Upper lobe of right lung (tissue), 1 donor: ENCODE results near the gene LCN1. TPM values are rescaled to one million over a fixed set of nuclear protein-coding genes. Genes with fewer than 3 reads are reported as not detected.

ENCODE experiments used
- ATAC-seq: fragments of 200-7000 bp; cut with Tn5 transposase; one replicate; pipeline ENCODE4 v1.9.1; 2020; ENCODE audit warnings: mild to moderate bottlenecking, moderate library complexity
- DNase-seq: peaks from one replicate; pipeline ENCODE4 v3.0.0-alpha.2; 2020
- H3K27ac ChIP-seq: fragments of 200-600 bp; one replicate; pipeline ENCODE4 v1.8.0; 2022
- H3K27me3 ChIP-seq: fragments of 200-600 bp; one replicate; pipeline ENCODE4 v1.8.0; 2022; ENCODE audit warnings: mild to moderate bottlenecking
- H3K36me3 ChIP-seq: fragments of 200-600 bp; one replicate; pipeline ENCODE4 v1.8.0; 2022
- H3K4me1 ChIP-seq: fragments of 200-600 bp; one replicate; pipeline ENCODE4 v1.8.0; 2022
- H3K4me3 ChIP-seq: fragments of 200-600 bp; one replicate; pipeline ENCODE4 v1.8.0; 2022; ENCODE audit warnings: mild to moderate bottlenecking
- H3K9me3 ChIP-seq: fragments of 200-600 bp; one replicate; pipeline ENCODE4 v1.8.0; 2022
- CTCF ChIP-seq: fragments of 200-600 bp; IDR thresholded peaks from one replicate; pipeline ENCODE4 v1.8.0; 2022; ENCODE audit warnings: antibody characterized with exemption
- intact Hi-C: fragments of 100-400 bp; cut with DNase I; formaldehyde crosslinking; loops from one replicate; pipeline ENCODE4 v1.11.0; 2022
- total RNA-seq: library from RNA; stranded (reverse); fragmentation: NEBNext Ultra II Directional; extraction: Animal tissue kit (Norgen Biotek cat#: 25700); gene quantifications from one replicate; pipeline ENCODE4 v1.2.1, GENCODE V29; 2021
- donor health status: DM: no; HTN: yes; CAD: no; lungs with severe emphysema.

The LCN1 gene
- total RNA-seq, 1 donor from 2014 or later: not detected

- no peak for TF ChIP-seq CTCF
- DNase-seq: peak; percentile 39
- no peak overlapping the region for H3K4me3 ChIP-seq
- H3K27ac ChIP-seq: no peak overlapping the region
- no peak for ATAC-seq
- H3K27me3 ChIP-seq: peaks cover 8% of the 10 kb centered on the region
- intact Hi-C loops: no loop called here
- no peaks in the 10 kb centered on the region for H3K9me3 ChIP-seq
- no peaks in the 10 kb centered on the region for H3K4me1 ChIP-seq
- no peaks in the 10 kb centered on the region for H3K36me3 ChIP-seq
Observed at GRCh38 chr9:135522931-135523330, 1.7 kb downstream of the LCN1 start.

GRCh38 chr9:135523521-135524129 lies 2.4 kb downstream of the LCN1 start:
- Histone ChIP-seq H3K4me3 (no peak overlapping the region), H3K27ac (no peak overlapping the region), H3K27me3 (peaks cover 8% of the 10 kb centered on the region), H3K4me1 (no peaks in the 10 kb centered on the region), H3K9me3 (no peaks in the 10 kb centered on the region), H3K36me3 (no peaks in the 10 kb centered on the region)
- TF ChIP-seq CTCF: no peak
- peak; percentile 61 for DNase-seq
- no peak for ATAC-seq
- intact Hi-C loops: no loop called here

- intact Hi-C loops: no loop called here
- H3K4me3 ChIP-seq: no peak overlapping the region
- no peaks in the 10 kb centered on the region for H3K36me3 ChIP-seq
- peaks cover 8% of the 10 kb centered on the region for H3K27me3 ChIP-seq
- H3K9me3 ChIP-seq: no peaks in the 10 kb centered on the region
- no peak for TF ChIP-seq CTCF
- no peaks in the 10 kb centered on the region for H3K4me1 ChIP-seq
- DNase-seq: peak; percentile 57
- no peak for ATAC-seq
- no peak overlapping the region for H3K27ac ChIP-seq
Observed at GRCh38 chr9:135524130-135524861, 3.1 kb downstream of the LCN1 start.

GRCh38 chr9:135525241-135526088 lies 4.2 kb downstream of the LCN1 start:
- H3K27me3 ChIP-seq: peaks cover 8% of the 10 kb centered on the region
- intact Hi-C loops: no loop called here
- H3K4me3 ChIP-seq: no peak overlapping the region
- H3K36me3 ChIP-seq: no peaks in the 10 kb centered on the region
- peak; percentile 51 for DNase-seq
- H3K9me3 ChIP-seq: no peaks in the 10 kb centered on the region
- TF ChIP-seq CTCF: no peak
- H3K4me1 ChIP-seq: no peaks in the 10 kb centered on the region
- no peak for ATAC-seq
- no peak overlapping the region for H3K27ac ChIP-seq

GRCh38 chr9:135526089-135526729 lies 5.0 kb downstream of the LCN1 start:
- no peaks in the 10 kb centered on the region for H3K4me1 ChIP-seq
- no peak overlapping the region for H3K27ac ChIP-seq
- DNase-seq (peak; percentile 40), ATAC-seq (no peak)
- intact Hi-C loops: no loop called here
- TF ChIP-seq CTCF: no peak
- no peaks in the 10 kb centered on the region for H3K9me3 ChIP-seq
- no peaks in the 10 kb centered on the region for H3K36me3 ChIP-seq
- H3K27me3 ChIP-seq: peaks cover 8% of the 10 kb centered on the region
- no peak overlapping the region for H3K4me3 ChIP-seq
